Astrocyte (in vitro differentiated cells and primary cell): ENCODE data around the gene APOA1. TPM values are rescaled to one million over a fixed set of nuclear protein-coding genes. Genes with fewer than 3 reads are reported as not detected.

Experiments
- DNase-seq: peaks from one replicate; pipeline ENCODE4 v3.0.0-alpha.2; 2010; ENCODE audit warnings: low read depth
- FAIRE-seq: peaks from 2 replicates; lab custom pipeline; 2011; peaks lifted over from hg19 to GRCh38; lab: Jason Lieb, UNC
- H2AFZ ChIP-seq: 2 replicates; pipeline ENCODE4 v1.6.0; 2012; ENCODE audit warnings: low read depth, low read length, inconsistent platforms
- H3K27ac ChIP-seq: 2 replicates; pipeline ENCODE4 v1.5.1; 2011; ENCODE audit warnings: low read depth, low read length, inconsistent platforms
- H3K27me3 ChIP-seq: 2 replicates; pipeline ENCODE4 v1.6.0; 2011; ENCODE audit warnings: low read length, inconsistent platforms; ENCODE audit not compliant: insufficient read depth
- H3K36me3 ChIP-seq: 2 replicates; pipeline ENCODE4 v1.5.1; 2011; ENCODE audit warnings: low read length, inconsistent platforms; ENCODE audit not compliant: insufficient read depth
- H3K4me1 ChIP-seq: 2 replicates; pipeline ENCODE4 v1.5.1; 2011; ENCODE audit warnings: low read length, inconsistent platforms; ENCODE audit not compliant: insufficient read depth
- H3K4me2 ChIP-seq: 2 replicates; pipeline ENCODE4 v1.6.0; 2012; ENCODE audit warnings: low read length, inconsistent platforms
- H3K4me3 ChIP-seq: 2 replicates; pipeline ENCODE4 v1.5.1; 2011; ENCODE audit warnings: low read depth, mild to moderate bottlenecking, low read length, inconsistent platforms; ENCODE audit not compliant: insufficient read depth
- H3K79me2 ChIP-seq: 2 replicates; pipeline ENCODE4 v1.6.0; 2012; ENCODE audit warnings: mild to moderate bottlenecking, low read length, inconsistent platforms; ENCODE audit not compliant: insufficient read depth
- H3K9ac ChIP-seq: 2 replicates; pipeline ENCODE4 v1.6.0; 2012; ENCODE audit warnings: mild to moderate bottlenecking, low read length, inconsistent platforms
- H3K9me3 ChIP-seq: 2 replicates; pipeline ENCODE4 v1.5.1; 2012; ENCODE audit warnings: low read depth, mild to moderate bottlenecking, low read length, inconsistent platforms; ENCODE audit not compliant: insufficient read depth
- H4K20me1 ChIP-seq: 2 replicates; pipeline ENCODE4 v1.6.0; 2012; ENCODE audit warnings: low read length, inconsistent platforms; ENCODE audit not compliant: insufficient read depth
- H3K27ac Mint-ChIP-seq: one replicate; pipeline ENCODE4 v1.8.0; 2021; ENCODE audit warnings: mild to moderate bottlenecking, mixed read lengths; ENCODE audit not compliant: unreplicated experiment
- H3K27me3 Mint-ChIP-seq: one replicate; pipeline ENCODE4 v1.8.0; 2021; ENCODE audit warnings: low read depth, mixed read lengths; ENCODE audit not compliant: unreplicated experiment
- H3K36me3 Mint-ChIP-seq: one replicate; pipeline ENCODE4 v1.8.0; 2021; ENCODE audit warnings: low read depth, mixed read lengths; ENCODE audit not compliant: unreplicated experiment
- H3K4me1 Mint-ChIP-seq: one replicate; pipeline ENCODE4 v1.8.0; 2021; ENCODE audit warnings: low read depth, mixed read lengths; ENCODE audit not compliant: unreplicated experiment
- H3K4me3 Mint-ChIP-seq: one replicate; pipeline ENCODE4 v1.8.0; 2021; ENCODE audit warnings: mild to moderate bottlenecking, moderate library complexity, mixed read lengths; ENCODE audit not compliant: unreplicated experiment
- H3K9me3 Mint-ChIP-seq: one replicate; pipeline ENCODE4 v1.8.0; 2021; ENCODE audit warnings: mild to moderate bottlenecking, mixed read lengths; ENCODE audit not compliant: unreplicated experiment
- EZH2 ChIP-seq: IDR thresholded peaks from 2 replicates; pipeline ENCODE4 v1.6.1; 2012; ENCODE audit warnings: mild to moderate bottlenecking, low read length, inconsistent platforms; ENCODE audit not compliant: insufficient read depth
- total RNA-seq: library from RNA; stranded (reverse); gene quantifications from 2 replicates; pipeline ENCODE4 v1.2.1, GENCODE V29; 2021
- TF ChIP-seq, protein P1 (sequence below): IDR thresholded peaks from 2 replicates; pipeline ENCODE4 v1.5.1; 2011; ENCODE audit warnings: low read depth, mild to moderate bottlenecking, inconsistent platforms, low read length, moderate library complexity; ENCODE audit not compliant: insufficient read depth

Gene APOA1
- total RNA-seq, 1 donor from 2014 or later = 6.0 TPM

DNA sequence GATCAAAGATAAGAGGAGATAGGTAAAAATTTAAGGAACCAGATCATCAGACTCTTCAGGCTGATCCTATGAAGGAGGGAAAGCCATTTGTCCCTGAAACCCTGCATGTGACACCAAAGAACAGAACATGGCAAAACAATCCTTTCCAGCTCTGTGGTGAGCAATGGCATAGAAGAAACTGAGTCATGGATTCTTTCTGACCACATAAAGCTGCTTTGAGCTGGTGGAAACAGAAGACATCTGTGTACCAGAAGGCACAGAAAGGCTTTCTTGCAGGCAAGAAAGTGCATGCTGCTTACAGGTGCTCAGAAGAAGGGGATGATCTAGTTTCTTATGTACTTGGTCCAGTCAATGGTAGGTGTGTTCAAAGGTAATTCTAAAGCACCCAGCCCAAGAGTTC, 45.0 kb upstream of the APOA1 start:
- Mint-ChIP-seq H3K4me3 (no peak overlapping the region), H3K27me3 (no peaks in the 10 kb centered on the region), H3K4me1 (peaks cover 15% of the 10 kb centered on the region), H3K36me3 (peaks cover 3% of the 10 kb centered on the region), H3K9me3 (no peaks in the 10 kb centered on the region), H3K27ac (no peak overlapping the region)
- peak; percentile 83 for DNase-seq
- peaks cover 6% of the 10 kb centered on the region for H3K4me1 ChIP-seq
- no peak overlapping the region for H3K27ac ChIP-seq
- no peak overlapping the region for H2AFZ ChIP-seq
- H3K4me3 ChIP-seq = no peak overlapping the region
- no peak for TF ChIP-seq EZH2
- TF ChIP-seq, protein P1, sequence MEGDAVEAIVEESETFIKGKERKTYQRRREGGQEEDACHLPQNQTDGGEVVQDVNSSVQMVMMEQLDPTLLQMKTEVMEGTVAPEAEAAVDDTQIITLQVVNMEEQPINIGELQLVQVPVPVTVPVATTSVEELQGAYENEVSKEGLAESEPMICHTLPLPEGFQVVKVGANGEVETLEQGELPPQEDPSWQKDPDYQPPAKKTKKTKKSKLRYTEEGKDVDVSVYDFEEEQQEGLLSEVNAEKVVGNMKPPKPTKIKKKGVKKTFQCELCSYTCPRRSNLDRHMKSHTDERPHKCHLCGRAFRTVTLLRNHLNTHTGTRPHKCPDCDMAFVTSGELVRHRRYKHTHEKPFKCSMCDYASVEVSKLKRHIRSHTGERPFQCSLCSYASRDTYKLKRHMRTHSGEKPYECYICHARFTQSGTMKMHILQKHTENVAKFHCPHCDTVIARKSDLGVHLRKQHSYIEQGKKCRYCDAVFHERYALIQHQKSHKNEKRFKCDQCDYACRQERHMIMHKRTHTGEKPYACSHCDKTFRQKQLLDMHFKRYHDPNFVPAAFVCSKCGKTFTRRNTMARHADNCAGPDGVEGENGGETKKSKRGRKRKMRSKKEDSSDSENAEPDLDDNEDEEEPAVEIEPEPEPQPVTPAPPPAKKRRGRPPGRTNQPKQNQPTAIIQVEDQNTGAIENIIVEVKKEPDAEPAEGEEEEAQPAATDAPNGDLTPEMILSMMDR = no peak
- no peaks in the 10 kb centered on the region for H3K36me3 ChIP-seq
- no peaks in the 10 kb centered on the region for H3K79me2 ChIP-seq
- peak; percentile 91 for FAIRE-seq
- no peaks in the 10 kb centered on the region for H4K20me1 ChIP-seq
- H3K27me3 ChIP-seq = no peaks in the 10 kb centered on the region
- H3K4me2 ChIP-seq = peak overlapping the region; percentile 8
- H3K9ac ChIP-seq = no peak overlapping the region
- H3K9me3 ChIP-seq = no peaks in the 10 kb centered on the region

- Histone ChIP-seq H3K4me2 (no peak overlapping the region), H3K9me3 (no peaks in the 10 kb centered on the region), H2AFZ (no peak overlapping the region), H3K79me2 (no peaks in the 10 kb centered on the region), H3K27ac (no peak overlapping the region), H4K20me1 (no peaks in the 10 kb centered on the region), H3K4me3 (no peak overlapping the region), H3K27me3 (no peaks in the 10 kb centered on the region), H3K9ac (no peak overlapping the region), H3K36me3 (no peaks in the 10 kb centered on the region), H3K4me1 (peaks cover 6% of the 10 kb centered on the region)
- Mint-ChIP-seq H3K9me3 (no peaks in the 10 kb centered on the region), H3K4me1 (peaks cover 9% of the 10 kb centered on the region), H3K27ac (no peak overlapping the region), H3K27me3 (no peaks in the 10 kb centered on the region), H3K36me3 (peaks cover 5% of the 10 kb centered on the region), H3K4me3 (no peak overlapping the region)
- FAIRE-seq (no peak), DNase-seq (no peak)
- TF ChIP-seq, protein P1 = no peak
- TF ChIP-seq EZH2 = no peak
Measured at GRCh38 chr11:116881143-116881542, 43.7 kb upstream of the APOA1 start.

DNA sequence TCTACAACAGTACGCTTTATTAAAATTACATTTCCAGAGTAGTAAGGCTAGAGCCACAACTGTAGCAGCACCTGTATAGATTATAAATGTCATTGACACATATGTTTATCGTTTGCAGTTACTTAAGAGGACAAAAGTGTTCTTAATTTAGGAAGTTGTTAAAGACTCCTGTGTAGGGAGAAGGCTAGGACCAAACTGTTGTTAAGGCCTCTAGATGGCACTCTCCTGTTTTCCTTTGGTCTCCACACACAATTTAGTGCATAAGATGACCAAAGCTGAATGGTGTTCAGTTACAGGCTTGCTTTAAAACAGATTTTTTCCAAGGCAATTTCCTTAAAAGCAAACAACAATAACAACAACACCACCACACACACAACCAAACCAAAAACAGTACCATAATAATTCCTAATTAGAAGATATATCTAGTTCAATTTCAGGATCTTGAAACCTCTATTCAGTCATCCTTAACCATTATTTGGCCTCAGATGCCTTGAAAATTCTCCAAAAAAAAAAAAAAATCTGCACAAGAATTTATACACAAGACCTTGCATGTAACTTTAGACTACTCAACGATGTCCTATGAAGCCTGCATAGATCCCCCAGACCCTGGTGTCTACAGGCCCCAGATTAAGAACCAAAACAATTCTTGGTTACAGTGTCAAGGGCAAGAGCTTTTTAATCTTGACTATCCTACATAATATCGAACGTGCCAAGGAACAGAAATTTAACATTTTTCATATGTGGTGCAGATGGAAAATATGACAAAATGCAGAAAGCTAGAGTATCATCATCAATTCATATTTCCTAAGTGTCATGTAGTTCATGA, 42.6 kb upstream of the APOA1 start:
- Mint-ChIP-seq H3K9me3 (no peaks in the 10 kb centered on the region), H3K4me1 (peaks cover 9% of the 10 kb centered on the region), H3K4me3 (no peak overlapping the region), H3K36me3 (peaks cover 11% of the 10 kb centered on the region), H3K27me3 (no peaks in the 10 kb centered on the region), H3K27ac (no peak overlapping the region)
- Histone ChIP-seq H3K9me3 (no peaks in the 10 kb centered on the region), H3K27ac (no peak overlapping the region), H3K79me2 (no peaks in the 10 kb centered on the region), H3K36me3 (no peaks in the 10 kb centered on the region), H3K9ac (no peak overlapping the region), H4K20me1 (no peaks in the 10 kb centered on the region), H2AFZ (no peak overlapping the region), H3K4me2 (no peak overlapping the region), H3K4me3 (no peak overlapping the region), H3K4me1 (peaks cover 6% of the 10 kb centered on the region), H3K27me3 (no peaks in the 10 kb centered on the region)
- peak; percentile 86 for FAIRE-seq
- TF ChIP-seq EZH2 = no peak
- TF ChIP-seq, protein P1 = peak; percentile 75
- peak; percentile 58 for DNase-seq
